Smooth muscle cell (in vitro differentiated cells): ENCODE results near the gene TNFAIP2. TPM values are rescaled to one million over a fixed set of nuclear protein-coding genes. Genes with fewer than 3 reads are reported as not detected.

Experiments used
- DNase-seq: peaks from one replicate; lab custom pipeline; 2025; ENCODE audit not compliant: unreplicated experiment; lab: John Stamatoyannopoulos, UW
- H2AFZ ChIP-seq: fragments of 200-600 bp; sonication (generic); 2 replicates; pipeline ENCODE4 v1.6.0; 2016; ENCODE audit warnings: antibody characterized with exemption, low read depth, mild to moderate bottlenecking
- H3F3A ChIP-seq: fragments of 200-600 bp; sonication (generic); 2 replicates; pipeline ENCODE4 v1.6.0; 2017; ENCODE audit warnings: antibody characterized with exemption, low read depth
- H3K27ac ChIP-seq: fragments of 200-600 bp; sonication (generic); 2 replicates; pipeline ENCODE4 v1.5.1; 2016; ENCODE audit warnings: low read depth, mild to moderate bottlenecking
- H3K27me3 ChIP-seq: fragments of 200-600 bp; sonication (generic); 2 replicates; pipeline ENCODE4 v1.6.1; 2016; ENCODE audit warnings: low read depth, mild to moderate bottlenecking
- H3K36me3 ChIP-seq: fragments of 200-600 bp; sonication (generic); 2 replicates; pipeline ENCODE4 v1.5.1; 2016; ENCODE audit warnings: low read depth
- H3K4me1 ChIP-seq: fragments of 200-600 bp; sonication (generic); 2 replicates; pipeline ENCODE4 v1.5.1; 2016; ENCODE audit warnings: low read depth
- H3K4me2 ChIP-seq: fragments of 200-600 bp; sonication (generic); 2 replicates; pipeline ENCODE4 v1.6.0; 2016; ENCODE audit warnings: mild to moderate bottlenecking
- H3K4me3 ChIP-seq: fragments of 200-600 bp; sonication (generic); 2 replicates; pipeline ENCODE4 v1.5.1; 2016; ENCODE audit warnings: mild to moderate bottlenecking
- H3K79me2 ChIP-seq: fragments of 200-600 bp; sonication (generic); 2 replicates; pipeline ENCODE4 v1.6.0; 2016; ENCODE audit warnings: low read depth, mild to moderate bottlenecking
- H3K9ac ChIP-seq: fragments of 200-600 bp; sonication (generic); 2 replicates; pipeline ENCODE4 v1.6.0; 2016; ENCODE audit warnings: low read depth
- H3K9me3 ChIP-seq: fragments of 200-600 bp; sonication (generic); replicated peaks from 2 replicates; pipeline ENCODE4 v1.5.1; 2016; ENCODE audit warnings: low read depth
- H4K20me1 ChIP-seq: fragments of 200-600 bp; sonication (generic); 2 replicates; pipeline ENCODE4 v1.6.0; 2016; ENCODE audit warnings: low read depth
- CTCF ChIP-seq: fragments of 200-600 bp; sonication (generic); IDR thresholded peaks from 2 replicates; pipeline ENCODE4 v1.5.1; 2017; ENCODE audit warnings: borderline replicate concordance, mild to moderate bottlenecking, antibody characterized with exemption; ENCODE audit not compliant: insufficient read depth, poor library complexity, severe bottlenecking
- WGBS: methylation state at CpG from one replicate; pipeline ENCODE4 v1.1.7; 2016; ENCODE audit warnings: low lambda C conversion rate; 5-methylcytosine and 5-hydroxymethylcytosine counted together
- polyA plus RNA-seq: library from polyadenylated mRNA; unstranded; fragments of >200 nt; fragmentation: Nextera tagmentation; extraction: Ambion mirVana; gene quantifications from 2 replicates; pipeline ENCODE4 v1.2.1, GENCODE V29; 2016
- total RNA-seq: library from RNA; depleted of rRNA; stranded (reverse); fragments of >200 nt; gene quantifications from 2 replicates; pipeline ENCODE4 v1.2.3, GENCODE V29; 2014

TNFAIP2 gene
- total and polyA plus RNA-seq, 2 experiments from 2014 or later, result 35.7 to 76.5 TPM

- Histone ChIP-seq H3K9ac (peak overlapping the region; percentile 58), H3K79me2 (no peaks in the 10 kb centered on the region), H3K27me3 (no peaks in the 10 kb centered on the region), H3F3A (peaks cover 28% of the 10 kb centered on the region), H3K4me1 (peaks cover 25% of the 10 kb centered on the region), H3K4me2 (peak overlapping the region; percentile 73), H3K36me3 (no peaks in the 10 kb centered on the region), H4K20me1 (no peaks in the 10 kb centered on the region), H2AFZ (no peak overlapping the region), H3K9me3 (no peaks in the 10 kb centered on the region), H3K27ac (peak overlapping the region; percentile 96), H3K4me3 (no peak overlapping the region)
- WGBS, result 91% methylated on average over 26 of the region's 26 CpGs
- no peak for DNase-seq
- TF ChIP-seq CTCF, result no peak
Measured at GRCh38 chr14:103135333-103136260, 12.3 kb downstream of the TNFAIP2 start.

- Histone ChIP-seq H3K36me3 (no peaks in the 10 kb centered on the region), H3K4me2 (peak overlapping the region; percentile 73), H3K4me1 (peaks cover 25% of the 10 kb centered on the region), H3K27me3 (no peaks in the 10 kb centered on the region), H4K20me1 (no peaks in the 10 kb centered on the region), H3K79me2 (no peaks in the 10 kb centered on the region), H3F3A (peaks cover 28% of the 10 kb centered on the region), H3K4me3 (no peak overlapping the region), H3K9me3 (no peaks in the 10 kb centered on the region), H2AFZ (no peak overlapping the region), H3K9ac (peak overlapping the region; percentile 84), H3K27ac (peak overlapping the region; percentile 96)
- DNase-seq, result no peak
- 19% methylated on average over 20 of the region's 20 CpGs for WGBS
- TF ChIP-seq CTCF, result no peak
Measured at GRCh38 chr14:103136388-103137271, 13.4 kb downstream of the TNFAIP2 start.

GRCh38 chr14:103137689-103138300 lies 14.5 kb downstream of the TNFAIP2 start:
- Histone ChIP-seq H3K4me1 (peaks cover 25% of the 10 kb centered on the region), H3K79me2 (no peaks in the 10 kb centered on the region), H3K27ac (peak overlapping the region; percentile 96), H3K36me3 (no peaks in the 10 kb centered on the region), H3K27me3 (no peaks in the 10 kb centered on the region), H3F3A (peaks cover 28% of the 10 kb centered on the region), H3K9me3 (no peaks in the 10 kb centered on the region), H3K4me3 (no peak overlapping the region), H4K20me1 (no peaks in the 10 kb centered on the region), H3K4me2 (peak overlapping the region; percentile 73), H3K9ac (no peak overlapping the region), H2AFZ (no peak overlapping the region)
- 77% methylated on average over 22 of the region's 22 CpGs for WGBS
- TF ChIP-seq CTCF, result no peak
- DNase-seq, result no peak
